Measurements from ENCODE around the gene TP63.
"Not testable (repeated sequence)": the region's sequence is repeated elsewhere in the genome, so short reads cannot be mapped to it uniquely, and the experiment has no call there.

The TP63 gene

DNA sequence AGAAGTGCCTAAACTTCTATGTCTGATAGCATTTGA lies at the start of gene TP63:
Gene TP63, plus strand, starts transcription at position 17 of the 36 bp plus-strand sequence. CDS start 127 bp downstream, outside the sequence.
- no peak for DNase-seq

- DNase-seq, result no peak
Measured at GRCh38 chr3:189582179-189582578, 49.0 kb upstream of the TP63 start.

DNA sequence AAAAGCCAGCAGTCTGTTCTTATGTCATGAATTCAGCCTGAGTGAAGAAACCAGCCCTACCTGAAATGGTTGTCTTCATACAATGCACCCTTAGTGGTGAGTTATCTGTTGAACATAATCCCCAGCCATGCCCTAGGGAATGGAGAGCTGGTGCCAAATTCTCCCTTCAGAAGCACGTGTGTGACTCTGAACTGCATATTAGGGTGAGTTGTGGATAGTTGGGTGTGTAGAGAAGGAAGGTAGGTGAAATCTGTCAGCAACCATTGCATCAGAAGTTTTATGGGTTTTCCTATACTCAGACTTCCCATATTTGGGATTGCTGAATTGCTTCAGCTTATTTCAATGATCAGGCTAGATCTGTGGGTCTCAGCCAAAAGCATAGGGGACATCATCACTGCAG lies 46.5 kb upstream of the TP63 start:
- no peak for DNase-seq

DNA sequence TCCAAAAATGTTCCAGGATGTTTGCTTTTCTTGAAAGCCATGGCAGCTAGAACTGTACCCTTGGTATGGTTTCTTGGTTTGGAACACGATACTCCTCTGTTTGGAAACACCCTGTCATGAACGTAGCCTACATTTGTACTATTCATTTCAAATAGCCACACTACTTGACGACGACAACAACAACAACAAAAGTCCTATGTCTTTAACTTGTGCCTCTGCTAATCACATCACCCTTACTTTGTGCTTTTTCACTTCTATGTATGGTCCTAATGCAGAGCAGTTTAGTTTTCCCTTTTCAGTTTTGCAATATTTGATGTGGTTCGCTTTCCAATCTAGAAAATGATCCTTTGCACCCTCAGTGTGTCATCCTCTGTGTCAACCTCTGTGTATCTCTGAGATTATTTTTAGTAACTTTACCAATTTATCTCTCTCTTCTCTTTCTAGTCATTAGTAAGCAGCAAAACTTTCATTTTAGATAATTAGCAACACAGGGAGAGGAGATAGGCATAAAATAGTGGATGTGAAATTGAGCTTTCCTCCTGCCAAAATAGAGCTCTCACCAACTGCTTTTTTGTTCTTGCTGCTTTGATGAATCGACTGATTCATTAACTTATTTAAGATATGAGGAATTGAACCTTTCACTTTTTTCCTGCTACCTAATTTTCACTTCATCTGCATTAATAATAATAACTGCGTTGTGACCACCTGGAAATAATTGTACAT lies 44.1 kb upstream of the TP63 start:
- no peak for DNase-seq

DNA sequence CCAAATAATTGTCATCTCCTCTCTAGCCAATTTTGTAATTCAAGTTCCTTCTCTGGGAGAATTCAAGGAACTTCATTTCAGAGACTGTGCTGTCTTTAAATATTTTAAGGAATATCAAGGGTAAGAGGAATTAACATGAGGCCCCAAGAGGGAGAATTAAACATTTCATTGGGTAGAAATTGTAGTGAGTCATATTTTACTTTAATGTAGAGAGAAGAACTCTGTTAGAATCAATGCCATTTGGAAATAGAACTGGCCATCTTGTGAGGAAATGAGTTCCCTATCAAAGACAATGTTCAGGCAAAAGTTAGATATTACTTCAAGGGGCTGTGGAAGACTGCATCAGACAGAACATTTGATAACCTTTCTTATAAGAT lies 43.5 kb upstream of the TP63 start:
- DNase-seq, result no peak

- no peak for DNase-seq
Measured at GRCh38 chr3:189588070-189588469, 43.1 kb upstream of the TP63 start.

GRCh38 chr3:189588475-189589178 lies 42.6 kb upstream of the TP63 start:
- no peak for DNase-seq

GRCh38 chr3:189589179-189589569 lies 42.0 kb upstream of the TP63 start:
- no peak for DNase-seq

GRCh38 chr3:189590223-189590622 lies 41.0 kb upstream of the TP63 start:
- DNase-seq, result no peak

DNA sequence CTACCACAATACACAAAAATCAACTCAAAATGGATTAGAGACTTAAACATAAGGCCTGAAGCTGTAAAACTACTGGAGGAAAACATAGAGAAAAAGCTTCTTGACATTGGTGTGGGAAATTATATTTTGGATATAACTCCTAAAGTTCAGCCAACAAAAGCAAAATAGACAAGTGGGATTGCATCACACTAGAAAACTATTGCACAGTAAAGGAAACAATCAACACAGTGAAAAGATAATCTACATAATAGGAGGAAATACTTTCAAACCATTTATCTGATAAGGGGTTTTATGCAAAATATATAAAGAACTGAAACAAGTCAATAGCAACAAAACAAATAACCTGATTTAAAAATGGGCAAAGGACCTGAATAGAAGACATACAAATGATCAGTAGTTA lies 37.6 kb upstream of the TP63 start:
- no peak for DNase-seq

- DNase-seq, result not testable (repeated sequence)
Measured at GRCh38 chr3:189596078-189596979, 34.9 kb upstream of the TP63 start.

- no peak for DNase-seq
Measured at GRCh38 chr3:189597918-189598317, 33.3 kb upstream of the TP63 start.

- no peak for DNase-seq
Measured at GRCh38 chr3:189598530-189599225, 32.5 kb upstream of the TP63 start.

DNA sequence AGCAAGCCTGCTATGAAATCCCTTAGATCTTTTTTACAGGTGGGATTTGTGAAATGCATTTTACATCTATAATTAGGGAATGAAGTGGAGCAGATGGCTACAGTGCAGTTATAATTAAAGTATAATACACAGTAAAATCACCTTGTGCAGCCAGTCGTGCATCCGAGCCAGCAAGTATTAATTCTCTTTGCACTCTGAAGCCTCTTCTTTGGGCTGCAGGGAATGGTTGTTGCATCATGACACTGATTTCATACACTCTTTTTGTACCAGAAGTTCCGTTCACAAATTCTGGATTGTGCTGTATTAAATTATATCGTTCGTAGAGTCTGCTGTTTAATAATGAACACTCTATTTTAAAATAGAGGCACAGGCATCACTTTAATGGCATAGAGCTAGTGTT lies 28.7 kb upstream of the TP63 start:
- DNase-seq, result no peak

DNA sequence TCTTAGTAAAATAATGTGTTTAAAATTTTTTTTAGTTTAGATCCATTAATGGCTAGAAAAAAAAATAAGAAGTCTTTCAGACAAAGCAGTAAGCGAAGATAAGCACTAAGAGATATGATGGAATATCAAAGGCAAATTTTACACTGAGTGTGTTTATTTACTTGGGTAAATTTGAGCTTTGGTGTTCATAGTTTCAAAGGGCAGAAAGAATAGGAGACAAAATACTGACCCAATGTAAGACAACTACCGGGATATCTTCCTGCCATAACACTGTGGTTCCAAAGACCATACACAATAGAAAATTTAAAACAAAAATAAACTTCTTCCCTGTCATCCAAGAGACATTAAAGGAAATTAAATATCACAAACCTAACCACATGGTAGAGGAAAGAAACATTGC lies 25.5 kb upstream of the TP63 start:
- no peak for DNase-seq

DNA sequence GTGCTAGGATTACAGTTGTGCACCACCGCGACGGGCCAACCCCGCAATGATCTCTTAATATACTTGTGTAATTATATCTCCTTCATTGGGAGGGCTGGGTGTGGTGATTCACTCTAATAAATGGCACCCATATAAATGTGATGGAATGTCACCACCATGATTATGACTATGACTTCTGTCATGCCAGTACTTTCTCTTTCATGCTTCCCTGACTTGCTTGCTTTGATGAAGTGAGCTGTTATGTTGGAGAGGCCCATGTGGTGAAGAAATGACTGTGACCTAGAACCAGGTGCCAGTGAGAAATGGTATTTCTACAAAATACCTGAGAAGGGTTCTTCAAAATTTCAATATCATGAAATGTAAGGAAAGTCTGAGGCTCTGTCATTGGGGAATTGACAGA lies 24.4 kb upstream of the TP63 start:
- DNase-seq, result no peak

GRCh38 chr3:189612641-189613040 lies 18.5 kb upstream of the TP63 start:
- DNase-seq, result not testable (repeated sequence)

DNA sequence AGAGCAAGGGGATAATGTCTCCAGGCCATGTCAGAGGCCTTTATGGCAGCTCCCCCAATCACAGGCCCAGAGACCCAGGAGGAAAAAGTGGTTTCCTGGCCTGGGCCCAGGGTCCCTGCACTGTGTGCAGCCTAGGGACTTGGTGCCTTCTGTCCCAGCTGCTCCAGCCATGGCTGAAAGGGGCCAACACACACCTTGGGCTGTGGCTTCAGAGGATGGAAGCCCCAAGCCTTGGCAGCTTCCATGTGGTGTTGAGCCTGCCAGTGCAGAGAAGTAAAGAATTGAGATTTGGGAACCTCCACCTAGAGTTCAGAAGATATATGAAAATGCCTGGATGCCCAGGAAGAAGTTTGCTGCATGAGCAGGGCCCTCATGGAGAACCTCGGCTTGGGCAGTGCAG lies 18.1 kb upstream of the TP63 start:
- no peak for DNase-seq

DNA sequence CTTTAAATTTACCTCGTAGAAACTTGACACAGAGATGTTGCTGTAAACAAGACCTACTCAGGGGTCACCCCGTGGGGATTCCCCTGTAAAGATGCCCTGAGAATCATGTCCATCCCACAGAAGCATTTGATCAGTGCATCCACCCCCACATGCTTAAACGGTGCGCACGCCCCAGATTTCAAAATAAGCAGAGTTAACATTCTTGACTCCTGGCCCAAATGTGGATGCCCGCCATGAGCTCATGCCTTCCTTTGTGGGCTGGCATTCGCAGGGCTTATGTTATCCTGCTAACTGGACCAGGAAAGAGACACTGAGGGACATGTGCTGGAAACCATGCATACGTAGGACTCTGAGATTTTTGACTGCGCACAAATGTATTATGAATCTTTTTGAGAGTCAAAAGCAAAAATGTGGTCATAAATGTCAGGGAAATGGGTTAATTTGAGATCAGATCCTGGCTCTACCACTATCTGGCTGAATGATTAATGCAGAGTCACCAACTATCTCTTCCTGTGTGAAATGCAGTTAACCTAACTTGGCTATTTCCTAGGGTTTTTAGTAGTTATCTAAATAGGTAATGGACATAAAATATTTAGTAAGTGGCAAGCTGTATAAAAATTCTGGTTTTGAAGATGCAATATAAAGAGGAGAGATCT lies 9.1 kb upstream of the TP63 start:
- no peak for DNase-seq

DNA sequence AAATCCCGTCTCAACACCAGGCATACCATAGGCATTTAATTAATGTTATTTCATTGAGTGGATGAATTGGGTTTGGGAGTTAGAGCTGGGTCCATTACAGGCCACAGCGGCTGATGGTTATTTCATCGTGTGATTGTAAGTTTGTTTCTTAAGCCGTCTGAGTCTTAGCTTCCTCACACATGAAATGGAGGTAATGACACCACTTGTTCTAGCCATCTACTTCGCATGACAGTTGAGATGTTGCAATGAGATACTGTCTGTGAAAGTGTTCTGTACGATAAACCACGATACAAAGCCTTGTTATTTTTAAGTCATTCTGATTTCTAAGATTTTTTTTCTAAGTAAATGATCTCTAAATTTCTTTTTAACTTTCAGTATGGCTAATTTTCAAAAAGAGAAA lies 8.6 kb upstream of the TP63 start:
- no peak for DNase-seq

- no peak for DNase-seq
Measured at GRCh38 chr3:189624130-189624529, 7.1 kb upstream of the TP63 start.

DNA sequence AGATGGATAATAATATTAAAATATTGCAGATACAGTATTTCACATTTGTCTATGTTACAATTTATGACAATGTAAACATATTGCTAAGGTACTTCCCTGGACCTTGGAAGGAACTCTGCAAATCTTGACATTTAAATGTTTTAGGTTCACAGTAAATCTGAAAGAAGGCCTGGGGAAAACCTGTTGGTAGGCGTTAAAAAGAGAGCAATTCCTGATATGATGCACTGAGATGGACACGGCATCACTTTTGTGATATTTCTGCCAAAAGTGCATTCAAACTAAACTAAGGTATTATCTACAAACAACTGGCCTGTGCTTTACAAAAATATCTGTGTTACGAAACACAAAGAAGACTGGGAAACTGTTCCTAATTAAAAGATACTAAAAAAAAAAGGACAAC lies 6.1 kb upstream of the TP63 start:
- no peak for DNase-seq

DNA sequence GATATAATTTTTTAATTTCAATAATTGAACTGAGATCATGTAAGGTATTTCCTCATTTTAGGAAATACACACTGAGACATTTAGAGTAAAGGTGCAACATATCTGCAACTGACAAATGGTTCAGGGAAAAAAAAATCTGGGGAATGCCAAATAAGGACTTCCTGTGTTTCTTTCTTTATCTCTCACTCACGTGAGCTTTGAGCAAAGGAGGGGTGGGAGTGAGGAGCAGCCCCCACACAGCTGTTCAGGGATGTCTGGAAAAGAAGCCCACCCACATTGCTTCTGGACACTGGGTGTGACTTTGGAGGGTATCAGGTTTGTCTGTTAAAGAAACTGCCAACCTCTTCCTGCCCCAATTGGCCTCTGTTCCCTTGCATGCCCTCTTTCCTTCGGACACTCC lies 5.6 kb upstream of the TP63 start:
- no peak for DNase-seq

Data from SW 1271 (cell line).